H9 (cell line): ENCODE data around the gene VEGFA. TPM values are rescaled to one million over a fixed set of nuclear protein-coding genes. Genes with fewer than 3 reads are reported as not detected.

ENCODE experiments used
- DNase-seq: peaks from one replicate; pipeline ENCODE4 v3.0.0-alpha.2; 2017
- H2AFZ ChIP-seq: one replicate; pipeline ENCODE4 v1.6.1; 2013; ENCODE audit warnings: mild to moderate bottlenecking, low read length, control low read depth, moderate library complexity
- H2AK5ac ChIP-seq: 2 replicates; pipeline ENCODE4 v1.6.1; 2013; ENCODE audit warnings: low read length, control low read depth, mixed read lengths; ENCODE audit not compliant: insufficient read length
- H2BK120ac ChIP-seq: one replicate; pipeline ENCODE4 v1.6.1; 2013; ENCODE audit warnings: low read depth, mild to moderate bottlenecking, low read length, control low read depth, inconsistent platforms; ENCODE audit not compliant: poor library complexity, severe bottlenecking
- H2BK12ac ChIP-seq: 2 replicates; pipeline ENCODE4 v1.6.1; 2013; ENCODE audit warnings: low read length, control low read depth, mixed read lengths, low read depth; ENCODE audit not compliant: insufficient read length
- H2BK15ac ChIP-seq: 2 replicates; pipeline ENCODE4 v1.6.1; 2013; ENCODE audit warnings: low read depth, low read length, control low read depth
- H2BK20ac ChIP-seq: one replicate; pipeline ENCODE4 v1.6.1; 2013; ENCODE audit warnings: low read depth, mild to moderate bottlenecking, low read length, control low read depth, inconsistent platforms; ENCODE audit not compliant: poor library complexity, severe bottlenecking
- H2BK5ac ChIP-seq: 2 replicates; pipeline ENCODE4 v1.6.1; 2013; ENCODE audit warnings: low read length, control low read depth, mixed read lengths; ENCODE audit not compliant: insufficient read length
- H3K14ac ChIP-seq: 2 replicates; pipeline ENCODE4 v1.6.1; 2013; ENCODE audit warnings: low read length, control low read depth; ENCODE audit not compliant: insufficient read depth
- H3K18ac ChIP-seq: 2 replicates; pipeline ENCODE4 v1.6.1; 2013; ENCODE audit warnings: low read depth, mild to moderate bottlenecking, mixed read lengths, low read length, control low read depth; ENCODE audit not compliant: insufficient read length
- H3K23ac ChIP-seq: 2 replicates; pipeline ENCODE4 v1.6.1; 2013; ENCODE audit warnings: low read length, control low read depth, mixed read lengths, low read depth; ENCODE audit not compliant: insufficient read length
- H3K23me2 ChIP-seq: 2 replicates; pipeline ENCODE4 v1.6.1; 2013; ENCODE audit warnings: low read depth, mild to moderate bottlenecking, mixed read lengths, low read length, control low read depth; ENCODE audit not compliant: insufficient read length, poor library complexity, severe bottlenecking
- H3K27ac ChIP-seq: 2 replicates; pipeline ENCODE4 v1.5.1; 2013; ENCODE audit warnings: low read length, control low read depth, mixed read lengths, low read depth; ENCODE audit not compliant: insufficient read length
- H3K27me3 ChIP-seq: 2 replicates; pipeline ENCODE4 v1.6.1; 2013; ENCODE audit warnings: low read length, control low read depth, inconsistent platforms; ENCODE audit not compliant: insufficient read depth
- H3K4ac ChIP-seq: 2 replicates; pipeline ENCODE4 v1.6.1; 2013; ENCODE audit warnings: low read depth, mild to moderate bottlenecking, control low read depth, inconsistent platforms, low read length, moderate library complexity
- H3K4me1 ChIP-seq: 2 replicates; pipeline ENCODE4 v1.6.1; 2013; ENCODE audit warnings: low read length, control low read depth, inconsistent platforms; ENCODE audit not compliant: insufficient read depth
- H3K4me2 ChIP-seq: 2 replicates; pipeline ENCODE4 v1.6.1; 2013; ENCODE audit warnings: low read length, control low read depth, mixed read lengths; ENCODE audit not compliant: insufficient read length, insufficient read depth
- H3K56ac ChIP-seq: 2 replicates; pipeline ENCODE4 v1.6.1; 2013; ENCODE audit warnings: low read depth, mild to moderate bottlenecking, mixed read lengths, low read length, control low read depth; ENCODE audit not compliant: insufficient read length
- H3K79me1 ChIP-seq: 2 replicates; pipeline ENCODE4 v1.6.1; 2013; ENCODE audit warnings: low read depth, mild to moderate bottlenecking, moderate library complexity, low read length, control low read depth, inconsistent platforms; ENCODE audit not compliant: insufficient read depth, poor library complexity, severe bottlenecking
- H3K79me2 ChIP-seq: 2 replicates; pipeline ENCODE4 v1.6.1; 2013; ENCODE audit warnings: low read length, control low read depth, inconsistent platforms; ENCODE audit not compliant: insufficient read depth
- H3K9ac ChIP-seq: 2 replicates; pipeline ENCODE4 v1.6.1; 2013; ENCODE audit warnings: low read length, control low read depth, mixed read lengths; ENCODE audit not compliant: insufficient read length; ENCODE audit errors: extremely low read depth
- H3K9me3 ChIP-seq: one replicate; pipeline ENCODE4 v1.6.1; 2013; ENCODE audit warnings: low read depth, low read length, inconsistent platforms; ENCODE audit not compliant: control insufficient read depth
- H3T11ph ChIP-seq: one replicate; pipeline ENCODE4 v1.6.1; 2013; ENCODE audit warnings: mild to moderate bottlenecking, low read length, control low read depth, inconsistent platforms
- H4K20me1 ChIP-seq: one replicate; pipeline ENCODE4 v1.6.1; 2013; ENCODE audit not compliant: control insufficient read depth, insufficient read length, insufficient read depth
- H4K5ac ChIP-seq: 2 replicates; pipeline ENCODE4 v1.6.1; 2013; ENCODE audit warnings: low read depth, mild to moderate bottlenecking, mixed read lengths, low read length, control low read depth; ENCODE audit not compliant: insufficient read length
- H4K8ac ChIP-seq: replicated peaks from 2 replicates; pipeline ENCODE4 v1.6.1; 2013; ENCODE audit warnings: low read length, control low read depth, mixed read lengths, low read depth; ENCODE audit not compliant: insufficient read length
- H4K91ac ChIP-seq: 2 replicates; pipeline ENCODE4 v1.6.1; 2013; ENCODE audit warnings: low read depth, mild to moderate bottlenecking, moderate library complexity, mixed read lengths, low read length, control low read depth; ENCODE audit not compliant: insufficient read length
- H3K27ac Mint-ChIP-seq, 3 experiments: 2 replicates in 2 of 3; 3 replicates in 1 of 3; pipeline ENCODE4 v1.8.0; 2020 to 2021; ENCODE audit warnings: mixed read lengths in 3 of 3, mild to moderate bottlenecking in 1 of 3, moderate library complexity in 1 of 3
- H3K27me3 Mint-ChIP-seq: 2 replicates; pipeline ENCODE4 v1.8.0; 2021; ENCODE audit warnings: low read depth, mild to moderate bottlenecking, moderate library complexity, mixed read lengths
- H3K36me3 Mint-ChIP-seq, 3 experiments: 2 replicates in 2 of 3; 3 replicates in 1 of 3; pipeline ENCODE4 v1.8.0; 2020 to 2021; ENCODE audit warnings: low read depth in 3 of 3, mixed read lengths in 3 of 3; ENCODE audit not compliant: insufficient read depth in 1 of 3
- H3K4me1 Mint-ChIP-seq, 2 experiments: 2 replicates each; pipeline ENCODE4 v1.8.0; 2020; ENCODE audit warnings: mixed read lengths in 2 of 2
- H3K4me3 Mint-ChIP-seq, 2 experiments: 2 replicates in 1 of 2; 3 replicates in 1 of 2; pipeline ENCODE4 v1.8.0; 2020 to 2021; ENCODE audit warnings: mild to moderate bottlenecking in 2 of 2, mixed read lengths in 2 of 2, moderate library complexity in 1 of 2
- H3K9me3 Mint-ChIP-seq, 2 experiments: 2 replicates in 1 of 2; 3 replicates in 1 of 2; pipeline ENCODE4 v1.8.0; 2020; ENCODE audit warnings: mild to moderate bottlenecking in 2 of 2, mixed read lengths in 2 of 2, moderate library complexity in 1 of 2
- CTCF ChIP-seq: fragments of 200-600 bp; sonication (generic); conservative IDR thresholded peaks from 3 replicates; pipeline ENCODE4 v1.8.0; 2021; ENCODE audit warnings: antibody characterized with exemption, mild to moderate bottlenecking
- WGBS: extraction: QIAGEN DNeasy Blood & Tissue Kit; methylation state at CpG from one replicate; pipeline ENCODE4 v1.1.7; 2013; ENCODE audit warnings: missing lambda C conversion rate, low lambda C conversion rate, mixed read lengths; ENCODE audit not compliant: insufficient read length; ENCODE audit errors: extremely low coverage; 5-methylcytosine and 5-hydroxymethylcytosine counted together
- total RNA-seq: library from RNA; stranded (reverse); gene quantifications from 2 replicates; pipeline ENCODE4 v1.2.1, GENCODE V29; 2021

Gene VEGFA
- total RNA-seq, 1 experiment from 2014 or later = 47.9 TPM

DNA sequence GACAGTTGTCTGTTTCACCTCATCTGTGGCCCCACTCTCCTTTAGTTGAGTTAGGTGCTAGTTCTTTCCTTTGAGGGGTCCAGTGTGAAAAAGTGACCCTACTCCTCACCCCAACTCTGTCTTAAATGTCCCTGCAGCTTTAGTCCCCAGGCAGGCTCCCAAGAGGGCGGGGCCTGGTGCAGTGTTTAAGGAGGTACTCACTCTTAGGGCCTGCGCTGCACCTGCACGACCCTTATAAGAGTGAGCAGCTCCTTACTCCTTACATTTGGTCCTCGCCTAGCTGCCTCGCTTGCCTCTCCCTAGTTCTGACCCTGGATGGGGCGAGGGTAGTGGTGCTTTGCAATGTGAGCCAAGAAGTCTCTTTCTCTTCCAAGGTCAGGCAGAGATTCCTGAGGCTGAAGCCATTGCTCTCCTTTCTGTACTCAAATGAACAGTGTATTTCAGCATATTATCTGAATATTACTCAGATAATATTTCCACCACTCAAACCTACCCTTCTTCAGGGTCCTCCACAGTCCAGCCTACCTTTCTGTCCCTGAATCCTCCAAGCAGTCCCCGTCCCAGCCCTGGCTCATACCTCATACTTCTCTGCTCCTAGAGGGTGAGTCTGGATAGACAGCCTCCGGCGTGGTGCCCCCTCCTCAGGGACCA, 11.9 kb upstream of the VEGFA start:
- no peak for DNase-seq
- Histone ChIP-seq H3T11ph (no peak overlapping the region), H3K23me2 (no peaks in the 10 kb centered on the region), H2AK5ac (no peak overlapping the region), H2BK15ac (no peak overlapping the region), H3K23ac (no peak overlapping the region), H4K5ac (no peak overlapping the region), H3K14ac (no peak overlapping the region), H4K20me1 (no peaks in the 10 kb centered on the region), H4K91ac (no peak overlapping the region), H3K18ac (no peak overlapping the region), H3K56ac (no peak overlapping the region), H2BK120ac (no peak overlapping the region), H2BK20ac (no peak overlapping the region), H3K4me1 (peaks cover 3% of the 10 kb centered on the region; the same call in 1 of the 2 replicates), H2BK5ac (no peak overlapping the region), H3K9me3 (no peaks in the 10 kb centered on the region), H2BK12ac (no peak overlapping the region), H3K79me2 (no peaks in the 10 kb centered on the region), H3K4ac (no peak overlapping the region), H4K8ac (no peak overlapping the region), H3K9ac (no peak overlapping the region), H3K27me3 (no peaks in the 10 kb centered on the region), H3K4me2 (no peak overlapping the region), H3K27ac (no peak overlapping the region), H2AFZ (no peak overlapping the region), H3K79me1 (no peaks in the 10 kb centered on the region)
- H3K36me3 Mint-ChIP-seq = no peaks in the 10 kb centered on the region
- H3K27ac Mint-ChIP-seq = no peak overlapping the region
- WGBS = no CpG with 5 or more reads among the region's 9 CpGs
- no peak overlapping the region for H3K4me3 Mint-ChIP-seq
- H3K9me3 Mint-ChIP-seq = no peaks in the 10 kb centered on the region; a peak in 2 of 5 replicates
- peaks cover 4% of the 10 kb centered on the region for H3K27me3 Mint-ChIP-seq
- TF ChIP-seq CTCF = no peak
- H3K4me1 Mint-ChIP-seq = peaks cover 21 to 37% of the 10 kb centered on the region in 2 experiments
